CD4-positive, alpha-beta T cell (primary cell): ENCODE measurements around the gene RPL32. TPM values are rescaled to one million over a fixed set of nuclear protein-coding genes. Genes with fewer than 3 reads are reported as not detected.

Experiments
- ATAC-seq: fragments of 200-7000 bp; cut with Tn5 transposase; one replicate; pipeline ENCODE4 v1.10.0; 2022; ENCODE audit warnings: mild to moderate bottlenecking; ENCODE audit not compliant: poor library complexity
- CTCF ChIA-PET: fragments of 350-600 bp; sonication (Branson Sonifier 250); formaldehyde crosslinking; loops from one replicate; lab custom pipeline; 2021; ENCODE audit warnings: antibody characterized with exemption, inconsistent platforms; lab: Charles Lee
- POLR2A ChIA-PET: fragments of 350-600 bp; sonication (Branson Sonifier 250); formaldehyde crosslinking; loops from one replicate; lab custom pipeline; 2021; ENCODE audit warnings: antibody characterized with exemption, inconsistent platforms; lab: Charles Lee
- DNase-seq, 14 experiments: peaks; one replicate each; pipeline ENCODE4 v3.0.0-alpha.2; 2013 to 2020; ENCODE audit warnings: mixed read lengths in 2 of 14
- H3K27ac ChIP-seq, 2 donors: one replicate each; pipeline versions ENCODE4 v1.5.1 to v1.7.0; 2013; ENCODE audit warnings: low read length in 2 of 2, low read depth in 1 of 2, mild to moderate bottlenecking in 1 of 2
- H3K27me3 ChIP-seq, 2 experiments: 1 replicate in 1 of 2; 2 replicates in 1 of 2; pipeline versions ENCODE4 v1.6.1 to v1.7.0; 2013; ENCODE audit warnings: low read length in 2 of 2, control low read depth in 1 of 2, mild to moderate bottlenecking in 1 of 2, moderate library complexity in 1 of 2; ENCODE audit not compliant: insufficient read depth in 2 of 2, control insufficient read depth in 1 of 2
- H3K36me3 ChIP-seq: one replicate; pipeline ENCODE4 v1.6.1; 2013; ENCODE audit warnings: low read length, control low read depth; ENCODE audit not compliant: insufficient read depth
- H3K4me1 ChIP-seq: one replicate; pipeline ENCODE4 v1.6.1; 2013; ENCODE audit warnings: low read length, control low read depth; ENCODE audit not compliant: insufficient read depth
- H3K4me3 ChIP-seq: one replicate; pipeline ENCODE4 v1.5.1; 2013; ENCODE audit warnings: mild to moderate bottlenecking, low read length, moderate library complexity
- H3K9me3 ChIP-seq, 2 experiments: 1 replicate in 1 of 2; 2 replicates in 1 of 2; pipeline versions ENCODE4 v1.6.1 to v1.7.0; 2013; ENCODE audit warnings: low read length in 2 of 2, mild to moderate bottlenecking in 2 of 2, control low read depth in 1 of 2, moderate library complexity in 1 of 2; ENCODE audit not compliant: control insufficient read depth in 1 of 2, insufficient read depth in 1 of 2
- H3K27ac Mint-ChIP-seq: one replicate; pipeline ENCODE4 v1.8.0; 2020; ENCODE audit warnings: mixed read lengths
- H3K27me3 Mint-ChIP-seq: one replicate; pipeline ENCODE4 v1.8.0; 2021; ENCODE audit warnings: mixed read lengths
- H3K36me3 Mint-ChIP-seq: one replicate; pipeline ENCODE4 v1.8.0; 2021; ENCODE audit warnings: low read depth, mixed read lengths
- H3K4me1 Mint-ChIP-seq: one replicate; pipeline ENCODE4 v1.8.0; 2021; ENCODE audit warnings: low read depth, mixed read lengths
- H3K4me3 Mint-ChIP-seq: one replicate; pipeline ENCODE4 v1.8.0; 2020; ENCODE audit warnings: mild to moderate bottlenecking, mixed read lengths
- H3K9me3 Mint-ChIP-seq: one replicate; pipeline ENCODE4 v1.8.0; 2020; ENCODE audit warnings: mixed read lengths
- CTCF ChIP-seq: fragments of 200-600 bp; IDR thresholded peaks from one replicate; pipeline ENCODE4 v1.8.0; 2022; ENCODE audit warnings: antibody characterized with exemption, mild to moderate bottlenecking
- intact Hi-C, 2 experiments: fragments of 100-400 bp; cut with DNase I in 1 of 2; cut with micrococcal nuclease in 1 of 2; formaldehyde crosslinking; loops; one replicate each; pipeline versions ENCODE4 v1.15.1 to v1.9.0; 2023 to 2025; cut with DNase I, micrococcal nuclease
- total RNA-seq, 174 experiments: library from RNA in 2 of 174; stranded (reverse) in 2 of 174; gene quantifications; one replicate each; pipeline ENCODE4 v1.2.3 and lab custom pipeline; 2021 to 2026

Gene RPL32
- total RNA-seq, 2 experiments from 2014 or later = 4,308 to 4,667 TPM

- H3K27ac Mint-ChIP-seq = no peak overlapping the region
- no peaks in the 10 kb centered on the region for H3K9me3 Mint-ChIP-seq
- TF ChIP-seq CTCF = no peak
- CTCF ChIA-PET = interaction anchor here (0.7 to 1.0 kb wide), 2 partner anchors 45 to 82 kb away, joined by 3 to 4 read pairs; partner anchors contain the start of gene RPL32
- H3K27ac ChIP-seq = no peak overlapping the region
- peaks cover 7 to 10% of the 10 kb centered on the region in 2 experiments for H3K27me3 ChIP-seq
- intact Hi-C loops = no loop called here
- H3K4me1 ChIP-seq = peaks cover 11% of the 10 kb centered on the region
- POLR2A ChIA-PET = interaction anchor here (1.4 kb wide), 1 partner anchor 45 kb away, joined by 4 read pairs; the partner anchor contains the start of gene RPL32
- no peaks in the 10 kb centered on the region for H3K36me3 ChIP-seq
- H3K36me3 Mint-ChIP-seq = no peaks in the 10 kb centered on the region
- peak in 1 of 14 experiments; percentile 42 for DNase-seq
- peaks cover 0 to 4% of the 10 kb centered on the region in 2 experiments for H3K9me3 ChIP-seq
- H3K4me1 Mint-ChIP-seq = peaks cover 14% of the 10 kb centered on the region
- peaks cover 29% of the 10 kb centered on the region for H3K27me3 Mint-ChIP-seq
- H3K4me3 ChIP-seq = peak overlapping the region; percentile 8
- peak overlapping the region; percentile 58 for H3K4me3 Mint-ChIP-seq
- ATAC-seq = peak; percentile 41
Measured at GRCh38 chr3:12886106-12886679, 44.8 kb upstream of the RPL32 start.

GRCh38 chr3:12885583-12885930 is 44.2 kb upstream of the RPL32 start:
- H3K4me1 Mint-ChIP-seq = peaks cover 14% of the 10 kb centered on the region
- H3K4me3 Mint-ChIP-seq = no peak overlapping the region
- POLR2A ChIA-PET = interaction anchor here (1.4 kb wide), 1 partner anchor 44 kb away, joined by 4 read pairs; the partner anchor contains the start of gene RPL32

GRCh38 chr3:12884790-12885582 is 43.6 kb upstream of the RPL32 start:
- no peak overlapping the region for H3K27ac Mint-ChIP-seq
- peaks cover 14% of the 10 kb centered on the region for H3K4me1 Mint-ChIP-seq
- peaks cover 11% of the 10 kb centered on the region for H3K4me1 ChIP-seq
- DNase-seq (no peak), ATAC-seq (no peak)
- ChIA-PET CTCF (no interaction called here), POLR2A (no interaction called here)
- TF ChIP-seq CTCF = no peak
- no peak overlapping the region for H3K4me3 ChIP-seq
- no peaks in the 10 kb centered on the region for H3K36me3 Mint-ChIP-seq
- no peaks in the 10 kb centered on the region for H3K9me3 Mint-ChIP-seq
- H3K27me3 Mint-ChIP-seq = peaks cover 28% of the 10 kb centered on the region
- intact Hi-C loops = no loop called here
- no peaks in the 10 kb centered on the region for H3K36me3 ChIP-seq
- peaks cover 0 to 4% of the 10 kb centered on the region in 2 experiments for H3K9me3 ChIP-seq
- H3K27ac ChIP-seq = no peak overlapping the region
- peaks cover under 1 to 5% of the 10 kb centered on the region in 2 experiments for H3K27me3 ChIP-seq
- no peak overlapping the region for H3K4me3 Mint-ChIP-seq

More at GRCh38 chr3:12885583-12885930, 44.2 kb upstream of the RPL32 start:
- intact Hi-C loops = no loop called here
- DNase-seq (no peak), ATAC-seq (no peak)
- TF ChIP-seq CTCF = no peak
- Histone ChIP-seq H3K4me3 (no peak overlapping the region), H3K27me3 (peaks cover 6 to 8% of the 10 kb centered on the region in 2 experiments), H3K36me3 (no peaks in the 10 kb centered on the region), H3K27ac (no peak overlapping the region), H3K4me1 (peaks cover 11% of the 10 kb centered on the region), H3K9me3 (peaks cover 0 to 4% of the 10 kb centered on the region in 2 experiments)
- CTCF ChIA-PET = interaction anchor here (1.0 kb wide), 1 partner anchor 44 kb away, joined by 3 read pairs; the partner anchor contains the start of gene RPL32
- Mint-ChIP-seq H3K27me3 (peaks cover 29% of the 10 kb centered on the region), H3K27ac (no peak overlapping the region), H3K36me3 (no peaks in the 10 kb centered on the region), H3K9me3 (no peaks in the 10 kb centered on the region)
